ENCODE data around the gene SLC2A11. TPM values are rescaled to one million over a fixed set of nuclear protein-coding genes. Genes with fewer than 3 reads are reported as not detected.

The SLC2A11 gene
- polyA plus RNA-seq, 3 donors: 1.3 to 3.3 (median 2.5) TPM

- DNase-seq: no peak
- no peak for TF ChIP-seq CTCF (IDR thresholded peaks at IDR 0.05)
- Mint-ChIP-seq H3K9me3 (no peaks in the 10 kb centered on the region), H3K27me3 (ENCODE audit: low read depth in 3 of 3) (peaks cover 3 to 8% (median 4%) of the 10 kb centered on the region in 3 donors), H3K27ac (peak overlapping the region in 1 of 7 donors; percentile 40), H3K4me3 (no peak overlapping the region), H3K4me1 (peaks cover 34% of the 10 kb centered on the region), H3K36me3 (peaks cover 3 to 6% of the 10 kb centered on the region in 2 donors)
- H4K20me1 ChIP-seq (ENCODE audit: insufficient read depth, low read length): peaks cover 4% of the 10 kb centered on the region
- peaks cover 25 to 27% of the 10 kb centered on the region in 2 donors for H3K4me1 ChIP-seq (ENCODE audit: control insufficient read depth in 1 of 2, insufficient read depth in 2 of 2, low read length in 2 of 2)
- H3K36me3 ChIP-seq (replicated peaks in 1 of 2; ENCODE audit: control insufficient read depth in 1 of 2, insufficient read depth in 2 of 2, low read length in 2 of 2): peaks cover 1 to 5% of the 10 kb centered on the region in 2 donors
- H3K9ac ChIP-seq (ENCODE audit: insufficient read depth, low read length, poor library complexity, severe bottlenecking): no peak overlapping the region
- H3K9me3 ChIP-seq (replicated peaks in 1 of 2; ENCODE audit: control insufficient read depth in 1 of 2, insufficient read depth in 1 of 2, low read length in 2 of 2): no peaks in the 10 kb centered on the region
- no peaks in the 10 kb centered on the region for H3K79me2 ChIP-seq (ENCODE audit: insufficient read depth, low read length)
- no peak overlapping the region for H3K4me2 ChIP-seq (replicated peaks; ENCODE audit: extremely low read depth, low read length, poor library complexity, severe bottlenecking)
- H3K27me3 ChIP-seq (ENCODE audit: control insufficient read depth in 2 of 2, insufficient read depth in 2 of 2, low read length in 2 of 2): no peaks in the 10 kb centered on the region
- H3K4me3 ChIP-seq (replicated peaks in 1 of 3; ENCODE audit: low read depth in 2 of 3, low read length in 3 of 3): no peak overlapping the region
- intact Hi-C loops (cut with micrococcal nuclease): no loop called here
- 88% methylated on average over 5 of the region's 5 CpGs for WGBS (ENCODE audit: insufficient coverage)
- H2AFZ ChIP-seq (ENCODE audit: insufficient read depth, low read depth, low read length, poor library complexity, severe bottlenecking): no peak overlapping the region
- H3K27ac ChIP-seq (ENCODE audit: low read depth in 1 of 2, low read length in 2 of 2): no peak overlapping the region
These were observed 16.4 kb upstream of the SLC2A11 start for GRCh38 chr22:23841292-23841691.

DNA sequence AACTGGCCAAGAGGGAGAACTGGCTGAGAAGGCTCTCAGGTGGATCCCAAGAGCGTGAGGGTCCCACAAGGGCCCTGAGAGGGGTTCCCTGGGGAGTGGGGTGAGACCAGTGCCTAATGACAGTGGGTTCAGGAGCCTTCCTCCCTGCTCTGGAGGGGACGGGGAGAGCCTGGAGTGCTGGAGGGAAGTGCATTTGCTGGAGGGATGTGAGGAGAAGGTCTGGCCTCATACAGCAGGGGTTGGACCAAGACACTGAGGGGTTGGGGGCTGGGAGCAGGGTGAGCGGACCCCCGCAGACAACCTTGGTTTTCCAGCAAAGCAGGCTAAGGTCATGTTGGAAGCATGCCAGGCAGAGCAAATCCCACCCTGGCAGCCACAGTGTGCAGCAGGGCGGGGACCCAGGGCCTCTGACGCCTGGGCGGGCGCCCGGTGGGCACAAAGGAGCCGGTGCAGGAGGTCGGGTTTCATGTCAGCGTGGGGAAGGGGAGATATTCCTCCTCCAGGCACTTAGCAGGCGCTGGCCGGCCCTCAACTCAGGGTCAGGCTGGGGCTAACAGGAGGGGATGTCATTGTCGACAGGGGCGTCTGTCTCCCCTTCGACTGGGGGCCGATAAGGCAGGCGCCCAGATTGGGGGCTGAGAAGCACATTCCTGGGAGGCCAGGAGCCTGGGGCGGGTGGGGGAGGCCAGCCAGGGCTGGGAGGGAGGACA, 15.8 kb upstream of the SLC2A11 start:
- no peaks in the 10 kb centered on the region for H3K27me3 ChIP-seq (ENCODE audit: control insufficient read depth in 2 of 2, insufficient read depth in 2 of 2, low read length in 2 of 2)
- peaks cover 34% of the 10 kb centered on the region for H3K4me1 Mint-ChIP-seq
- H3K36me3 Mint-ChIP-seq: no peaks in the 10 kb centered on the region
- H3K9ac ChIP-seq (ENCODE audit: insufficient read depth, low read length, poor library complexity, severe bottlenecking): no peak overlapping the region
- no peak overlapping the region for H3K4me3 Mint-ChIP-seq
- H4K20me1 ChIP-seq (ENCODE audit: insufficient read depth, low read length): peaks cover 3% of the 10 kb centered on the region
- no peaks in the 10 kb centered on the region for H3K79me2 ChIP-seq (ENCODE audit: insufficient read depth, low read length)
- 90% methylated on average over 15 of the region's 20 CpGs for WGBS (ENCODE audit: insufficient coverage)
- no peaks in the 10 kb centered on the region for H3K9me3 ChIP-seq (replicated peaks in 1 of 2; ENCODE audit: control insufficient read depth in 1 of 2, insufficient read depth in 1 of 2, low read length in 2 of 2)
- no peak overlapping the region for H3K4me3 ChIP-seq (replicated peaks in 1 of 3; ENCODE audit: low read depth in 2 of 3, low read length in 3 of 3)
- H3K4me1 ChIP-seq (ENCODE audit: control insufficient read depth in 1 of 2, insufficient read depth in 2 of 2, low read length in 2 of 2): peaks cover 25 to 27% of the 10 kb centered on the region in 2 donors
- peaks cover 3 to 8% (median 4%) of the 10 kb centered on the region in 3 donors for H3K27me3 Mint-ChIP-seq (ENCODE audit: low read depth in 3 of 3)
- H2AFZ ChIP-seq (ENCODE audit: insufficient read depth, low read depth, low read length, poor library complexity, severe bottlenecking): no peak overlapping the region
- H3K27ac ChIP-seq (ENCODE audit: low read depth in 1 of 2, low read length in 2 of 2): no peak overlapping the region
- H3K36me3 ChIP-seq (replicated peaks in 1 of 2; ENCODE audit: control insufficient read depth in 1 of 2, insufficient read depth in 2 of 2, low read length in 2 of 2): no peaks in the 10 kb centered on the region
- H3K27ac Mint-ChIP-seq: no peak overlapping the region
- no peak for TF ChIP-seq CTCF (IDR thresholded peaks at IDR 0.05)
- intact Hi-C loops (cut with micrococcal nuclease): no loop called here
- DNase-seq: no peak
- no peak overlapping the region for H3K4me2 ChIP-seq (replicated peaks; ENCODE audit: extremely low read depth, low read length, poor library complexity, severe bottlenecking)
- H3K9me3 Mint-ChIP-seq: no peaks in the 10 kb centered on the region

All from CD14-positive monocyte (primary cell).